Neural cell (in vitro differentiated cells): ENCODE measurements around the gene PTTG1.

ENCODE experiments used
- EP300 ChIP-seq: fragments of 450-650 bp; conservative IDR thresholded peaks from 2 replicates; pipeline ENCODE4 v1.6.1; 2014; ENCODE audit warnings: antibody characterized with exemption, mild to moderate bottlenecking, moderate library complexity; ENCODE audit not compliant: poor library complexity, severe bottlenecking
- POLR2AphosphoS5 ChIP-seq: IDR thresholded peaks from 2 replicates; pipeline ENCODE4 v1.6.1; 2012
- TF ChIP-seq, protein P1 (sequence below): fragments of 450-650 bp; IDR thresholded peaks from 2 replicates; pipeline ENCODE4 v1.5.1; 2014; ENCODE audit warnings: antibody characterized with exemption, mild to moderate bottlenecking, moderate library complexity; ENCODE audit not compliant: poor library complexity, severe bottlenecking

DNA sequence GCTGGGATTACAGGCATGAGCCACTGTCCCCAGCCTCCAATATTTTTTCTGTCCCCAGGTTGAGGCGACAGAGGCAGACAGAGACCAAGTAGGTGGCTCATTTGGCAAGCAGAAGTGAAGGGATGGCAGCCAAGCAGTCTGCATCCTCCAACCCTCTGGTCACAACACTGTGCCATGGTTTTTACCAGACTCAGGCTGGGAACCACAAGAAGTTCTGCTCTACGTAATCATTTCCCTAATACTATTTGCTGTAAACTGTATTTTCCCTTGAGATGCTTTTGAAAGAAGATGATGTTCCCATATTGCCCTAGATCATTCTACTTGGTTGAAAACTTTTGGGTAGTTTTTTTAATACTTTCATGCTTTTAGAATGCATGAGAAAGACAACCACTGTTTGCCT is 40.5 kb downstream of the PTTG1 start:
- TF ChIP-seq, protein P1, sequence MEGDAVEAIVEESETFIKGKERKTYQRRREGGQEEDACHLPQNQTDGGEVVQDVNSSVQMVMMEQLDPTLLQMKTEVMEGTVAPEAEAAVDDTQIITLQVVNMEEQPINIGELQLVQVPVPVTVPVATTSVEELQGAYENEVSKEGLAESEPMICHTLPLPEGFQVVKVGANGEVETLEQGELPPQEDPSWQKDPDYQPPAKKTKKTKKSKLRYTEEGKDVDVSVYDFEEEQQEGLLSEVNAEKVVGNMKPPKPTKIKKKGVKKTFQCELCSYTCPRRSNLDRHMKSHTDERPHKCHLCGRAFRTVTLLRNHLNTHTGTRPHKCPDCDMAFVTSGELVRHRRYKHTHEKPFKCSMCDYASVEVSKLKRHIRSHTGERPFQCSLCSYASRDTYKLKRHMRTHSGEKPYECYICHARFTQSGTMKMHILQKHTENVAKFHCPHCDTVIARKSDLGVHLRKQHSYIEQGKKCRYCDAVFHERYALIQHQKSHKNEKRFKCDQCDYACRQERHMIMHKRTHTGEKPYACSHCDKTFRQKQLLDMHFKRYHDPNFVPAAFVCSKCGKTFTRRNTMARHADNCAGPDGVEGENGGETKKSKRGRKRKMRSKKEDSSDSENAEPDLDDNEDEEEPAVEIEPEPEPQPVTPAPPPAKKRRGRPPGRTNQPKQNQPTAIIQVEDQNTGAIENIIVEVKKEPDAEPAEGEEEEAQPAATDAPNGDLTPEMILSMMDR: no peak
- TF ChIP-seq POLR2AphosphoS5 (no peak), EP300 (no peak)
